GM19467 (cell line): ENCODE data around the gene MOV10L1.
A peak's percentile ranks its signal among the peaks of the same experiment; 100 is the strongest.
"Not testable (repeated sequence)": the region's sequence is repeated elsewhere in the genome, so short reads cannot be mapped to it uniquely, and the experiment has no call there.

Experiments
- ATAC-seq: cut with Tn5 transposase; IDR thresholded peaks from one replicate; pipeline ENCODE4 v1.9.1; 2021; ENCODE audit warnings: mild to moderate bottlenecking, moderate library complexity; ENCODE audit not compliant: unreplicated experiment

Gene MOV10L1

DNA sequence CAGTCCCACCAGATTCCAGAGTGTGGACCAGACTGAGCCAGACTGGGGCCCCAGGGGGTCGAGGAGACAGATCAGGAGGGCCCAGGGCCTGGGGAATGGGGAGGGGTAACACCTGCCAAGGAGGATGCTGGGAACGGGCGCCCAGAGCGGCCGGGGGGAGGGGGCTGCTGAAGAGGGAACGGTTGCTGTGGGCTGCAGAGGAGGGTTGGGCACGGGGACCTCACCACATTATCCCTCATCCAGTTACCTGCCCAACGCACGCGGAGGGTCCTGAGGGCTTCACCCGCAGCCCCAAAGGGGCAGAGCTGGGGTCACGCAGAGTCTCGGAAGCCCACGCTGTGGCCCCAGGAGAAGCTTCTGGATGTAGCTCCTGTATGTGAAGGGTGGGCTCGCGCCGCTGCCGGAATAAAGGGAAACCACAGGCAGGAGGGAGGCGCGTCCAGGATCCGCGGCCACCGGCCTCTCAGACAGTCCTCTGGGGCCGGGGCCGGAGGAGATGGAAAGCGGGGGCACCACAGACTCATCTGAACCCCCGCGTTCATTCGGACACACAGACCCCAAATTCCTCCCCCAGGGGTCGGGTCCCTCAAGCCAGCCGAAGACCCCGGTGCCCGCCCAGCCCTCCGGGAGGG lies 110.1 kb downstream of the MOV10L1 start:
- ATAC-seq = peak; percentile 3

DNA sequence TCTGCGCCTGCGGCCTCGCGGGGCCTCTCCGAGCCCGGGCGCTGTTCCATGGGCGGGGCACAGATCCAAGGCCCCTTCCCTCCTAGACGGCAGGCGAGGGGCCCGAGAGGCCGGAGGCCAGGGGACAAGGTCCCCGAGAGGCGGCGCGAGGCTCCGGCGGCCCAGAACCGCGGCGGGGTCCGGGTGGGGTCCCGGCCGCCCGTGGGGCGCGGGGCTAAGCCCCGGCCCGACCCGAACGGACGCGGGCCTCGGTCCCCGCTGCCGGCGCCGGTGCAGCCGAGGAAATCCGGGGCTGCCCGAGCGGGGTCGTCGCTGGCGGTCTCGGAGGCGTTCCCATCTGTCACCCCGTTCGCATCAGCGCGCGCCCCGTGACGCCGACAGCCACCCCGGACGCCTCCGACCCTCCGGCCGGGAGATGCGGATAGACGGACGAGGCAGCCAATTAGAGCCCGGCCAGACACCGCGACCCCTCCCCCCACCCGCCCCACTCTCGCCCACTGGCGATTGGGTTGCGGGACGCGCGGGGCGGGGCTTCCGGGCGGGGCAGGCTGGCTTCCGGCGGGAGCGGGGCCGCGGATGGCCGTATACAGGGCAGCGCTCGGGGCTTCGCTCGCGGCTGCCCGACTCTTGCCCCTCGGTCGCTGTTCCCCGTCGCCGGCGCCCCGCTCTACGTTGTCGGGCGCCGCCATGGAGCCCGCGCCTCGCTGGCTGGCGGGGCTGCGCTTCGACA lies 110.8 kb downstream of the MOV10L1 start, which contains the start of gene SELENOO:
TSS of gene SELENOO (plus strand) at position 551 of the 730 bp plus-strand sequence. CDS start at position 577, 26 bp downstream.
- ATAC-seq = peak; percentile 57

DNA sequence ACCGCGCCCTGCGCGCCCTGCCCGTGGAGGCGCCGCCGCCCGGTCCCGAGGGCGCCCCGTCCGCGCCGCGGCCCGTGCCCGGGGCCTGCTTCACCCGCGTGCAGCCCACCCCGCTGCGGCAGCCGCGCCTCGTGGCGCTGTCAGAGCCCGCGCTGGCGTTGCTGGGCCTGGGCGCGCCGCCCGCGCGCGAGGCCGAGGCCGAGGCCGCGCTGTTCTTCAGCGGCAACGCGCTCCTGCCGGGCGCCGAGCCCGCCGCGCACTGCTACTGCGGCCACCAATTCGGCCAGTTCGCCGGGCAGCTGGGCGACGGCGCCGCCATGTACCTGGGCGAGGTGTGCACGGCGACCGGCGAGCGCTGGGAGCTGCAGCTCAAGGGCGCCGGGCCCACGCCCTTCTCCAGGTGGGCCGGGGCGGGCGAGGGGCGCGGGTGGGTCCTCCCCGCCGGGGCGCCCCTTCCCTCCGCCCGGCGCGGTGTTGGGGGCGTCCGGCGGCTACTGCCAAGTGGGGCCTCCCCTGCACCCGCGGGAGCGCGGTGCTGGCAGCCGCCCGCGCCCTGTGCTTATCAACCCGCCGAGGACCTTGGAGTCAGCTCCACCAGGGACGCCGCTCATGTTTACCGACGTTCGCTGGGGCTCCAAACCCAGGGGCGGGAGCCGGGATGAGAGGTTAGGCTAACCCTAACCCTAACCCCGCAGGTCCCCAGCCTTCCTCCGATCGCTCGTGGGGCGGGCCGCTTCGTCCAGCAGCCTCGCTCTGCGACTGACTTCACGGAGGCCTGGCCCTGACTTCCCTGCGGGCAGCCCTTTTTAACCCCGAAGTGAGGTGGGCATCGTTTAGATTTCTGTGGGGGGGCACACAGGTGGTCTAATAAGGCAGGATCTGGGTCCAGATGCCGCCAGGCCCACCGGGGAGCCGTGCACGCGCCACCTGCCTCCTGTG lies 111.7 kb downstream of the MOV10L1 start:
- peak; percentile 22 for ATAC-seq

DNA sequence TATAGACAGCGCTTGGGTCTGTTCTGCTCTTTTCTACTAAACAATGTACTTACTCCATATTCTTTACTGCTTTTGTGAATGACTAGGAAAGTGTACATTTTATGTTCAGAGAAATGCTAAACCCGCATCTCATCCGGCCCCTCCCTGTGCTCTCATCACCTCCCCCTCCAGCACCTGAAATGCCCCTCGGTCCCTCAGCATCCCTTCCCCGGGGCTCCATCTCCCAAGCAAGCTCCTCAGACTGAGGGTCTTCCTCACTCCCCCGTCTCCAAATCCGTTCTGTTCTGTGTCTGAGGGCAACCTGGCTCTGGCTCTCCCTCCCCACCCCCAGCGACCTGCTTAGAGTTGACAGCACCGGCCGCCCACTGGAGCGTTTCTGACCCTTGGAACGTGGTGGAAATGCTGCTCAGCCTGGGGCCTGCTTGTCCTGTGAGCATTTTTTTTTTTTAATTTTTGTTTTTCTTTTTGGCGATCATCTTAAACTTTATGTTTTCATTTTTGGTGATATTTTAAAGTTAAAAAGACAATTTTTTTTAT lies 112.4 kb downstream of the MOV10L1 start:
- no peak for ATAC-seq

DNA sequence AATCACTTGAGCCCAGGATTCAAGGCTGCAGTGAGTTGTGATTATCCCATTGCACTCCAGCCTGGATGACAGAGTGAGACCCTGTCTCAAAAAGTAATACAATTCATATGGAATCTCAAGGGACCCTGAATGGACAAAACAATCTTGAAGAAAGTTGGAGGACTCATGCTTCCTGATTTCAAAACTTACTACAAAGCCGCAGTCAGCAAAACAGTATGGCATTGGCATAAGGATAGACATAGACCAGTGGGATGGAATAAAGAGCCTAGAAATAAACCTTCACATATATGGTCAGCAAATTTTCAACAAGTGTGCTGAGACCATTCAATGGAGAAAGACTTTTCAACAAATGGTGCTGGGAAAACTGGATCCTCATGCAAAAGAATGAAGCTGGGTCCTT lies 113.5 kb downstream of the MOV10L1 start:
- ATAC-seq = no peak

DNA sequence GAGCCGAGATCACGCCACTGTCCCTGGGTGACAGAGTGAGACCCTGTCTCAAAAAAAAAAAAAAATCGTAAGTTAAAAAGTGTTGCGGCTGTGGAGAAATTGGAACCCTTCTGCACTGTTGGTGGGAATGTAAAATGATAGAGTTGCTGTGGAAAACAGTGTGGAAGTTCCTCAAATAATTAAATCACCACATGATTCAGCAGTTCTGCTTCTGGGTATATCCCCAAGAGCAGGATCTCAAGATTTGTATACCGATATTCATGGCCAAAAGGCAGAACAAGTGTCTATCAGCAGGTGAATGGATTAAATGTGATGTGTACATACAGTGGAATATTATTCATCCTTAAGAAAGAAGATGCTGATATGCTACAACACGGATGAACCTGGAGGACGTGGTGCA lies 114.8 kb downstream of the MOV10L1 start:
- ATAC-seq = no peak

DNA sequence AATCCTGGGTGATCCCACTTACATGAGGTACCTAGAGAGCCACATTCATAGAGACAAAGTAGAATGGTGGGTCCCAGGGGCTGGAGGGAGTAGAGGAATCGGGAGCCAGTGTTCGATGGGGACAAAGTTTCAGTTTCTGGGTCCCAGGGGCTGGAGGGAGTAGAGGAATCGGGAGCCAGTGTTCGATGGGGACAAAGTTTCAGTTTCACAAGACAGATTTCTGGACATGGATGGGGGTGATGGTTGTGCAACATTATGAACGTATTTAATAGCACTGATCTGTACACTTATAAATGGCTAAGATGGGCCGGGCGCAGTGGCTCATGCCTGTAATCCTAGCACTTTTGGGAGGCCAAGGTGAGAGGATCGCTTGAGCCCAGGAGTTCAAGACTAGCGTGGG lies 115.2 kb downstream of the MOV10L1 start:
- not testable (repeated sequence) for ATAC-seq

DNA sequence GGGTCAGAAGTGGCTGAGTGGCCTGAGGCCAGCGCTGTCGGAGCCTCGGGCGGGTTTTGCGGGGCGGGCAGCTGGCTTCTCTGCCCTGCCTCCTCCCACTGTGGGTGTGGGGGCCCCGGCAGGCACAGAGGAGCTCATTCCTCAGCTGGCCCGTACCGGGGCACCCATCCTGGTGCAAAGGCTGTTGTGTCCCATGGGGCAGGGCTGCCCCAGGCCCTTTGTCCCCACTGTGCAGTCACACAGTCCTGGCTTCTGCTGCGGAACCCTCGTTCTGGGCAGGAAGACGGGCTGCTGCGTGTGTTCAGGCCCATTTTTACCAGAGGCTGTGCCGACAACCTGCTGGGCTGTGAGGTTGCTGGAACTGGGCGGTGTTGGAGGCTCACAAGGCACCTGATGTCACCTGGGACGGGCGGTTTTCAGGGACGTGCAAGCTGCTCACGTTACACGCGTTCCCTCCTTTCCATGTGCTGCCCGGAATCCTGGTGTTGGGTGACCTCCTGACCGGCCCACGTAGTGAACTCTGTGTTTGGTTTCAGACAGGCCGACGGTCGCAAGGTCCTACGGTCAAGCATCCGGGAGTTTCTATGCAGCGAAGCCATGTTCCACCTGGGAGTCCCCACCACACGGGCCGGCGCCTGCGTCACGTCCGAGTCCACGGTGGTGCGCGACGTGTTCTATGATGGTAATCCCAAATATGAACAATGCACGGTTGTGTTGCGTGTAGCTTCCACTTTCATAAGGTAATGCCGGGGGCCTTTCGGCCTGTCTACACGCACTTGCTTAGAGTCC lies 116.2 kb downstream of the MOV10L1 start:
- no peak for ATAC-seq

DNA sequence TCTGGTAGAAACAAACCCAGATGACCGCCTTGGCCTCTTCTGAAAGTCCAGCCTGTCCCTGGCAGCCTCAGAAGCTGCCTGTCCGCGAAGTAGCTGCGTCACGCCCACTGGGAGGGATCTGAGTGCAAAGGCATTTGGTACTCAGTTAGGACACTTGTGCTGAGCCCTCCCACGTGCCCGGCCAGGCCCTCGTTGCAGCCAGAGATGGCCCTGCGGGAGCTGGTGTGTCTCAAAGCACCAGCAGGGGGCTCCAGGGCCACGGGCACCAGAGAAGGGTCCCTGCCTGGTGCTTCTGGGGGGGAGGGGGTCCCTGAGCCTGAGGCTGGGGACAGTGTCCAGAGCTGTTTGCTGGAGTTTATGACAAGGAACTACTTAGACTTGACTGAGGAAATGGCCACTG lies 116.8 kb downstream of the MOV10L1 start:
- ATAC-seq = no peak

DNA sequence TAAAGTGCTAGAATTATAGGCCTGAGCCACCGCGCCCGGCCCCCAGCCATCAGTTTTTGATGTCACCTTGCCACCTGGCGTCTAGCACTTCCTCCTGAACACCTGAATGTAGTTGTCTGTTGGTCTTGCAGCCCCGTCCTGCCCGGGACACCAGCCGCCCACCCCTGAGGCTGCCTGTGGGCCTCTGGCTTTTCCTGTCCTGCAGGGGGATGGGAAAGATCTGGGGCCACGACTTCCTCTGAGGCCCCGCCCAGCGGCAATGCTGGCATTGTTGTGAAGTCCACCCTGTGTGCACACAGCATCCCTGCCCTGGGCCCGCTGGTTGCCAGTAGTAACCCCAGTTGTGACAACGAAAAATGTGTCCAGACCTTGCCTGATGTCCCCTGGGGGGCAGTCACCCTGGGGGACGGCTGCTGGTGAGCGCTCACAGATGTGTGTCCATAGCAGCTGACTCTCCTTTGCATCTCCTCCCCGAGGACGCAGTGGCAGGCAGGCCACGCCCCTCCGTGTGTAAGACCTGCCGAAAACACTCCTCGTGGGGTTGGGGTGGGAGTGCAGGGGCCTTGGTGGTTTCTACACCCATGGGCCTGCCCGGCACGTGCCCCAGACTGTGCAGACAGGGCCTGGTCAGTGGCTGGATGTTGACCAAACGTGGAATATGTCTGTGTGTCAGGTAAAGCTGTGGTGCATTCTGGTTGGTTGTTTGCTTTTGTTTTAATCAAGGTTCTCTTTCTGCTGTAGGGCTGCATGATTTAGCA lies 117.8 kb downstream of the MOV10L1 start:
- no peak for ATAC-seq

DNA sequence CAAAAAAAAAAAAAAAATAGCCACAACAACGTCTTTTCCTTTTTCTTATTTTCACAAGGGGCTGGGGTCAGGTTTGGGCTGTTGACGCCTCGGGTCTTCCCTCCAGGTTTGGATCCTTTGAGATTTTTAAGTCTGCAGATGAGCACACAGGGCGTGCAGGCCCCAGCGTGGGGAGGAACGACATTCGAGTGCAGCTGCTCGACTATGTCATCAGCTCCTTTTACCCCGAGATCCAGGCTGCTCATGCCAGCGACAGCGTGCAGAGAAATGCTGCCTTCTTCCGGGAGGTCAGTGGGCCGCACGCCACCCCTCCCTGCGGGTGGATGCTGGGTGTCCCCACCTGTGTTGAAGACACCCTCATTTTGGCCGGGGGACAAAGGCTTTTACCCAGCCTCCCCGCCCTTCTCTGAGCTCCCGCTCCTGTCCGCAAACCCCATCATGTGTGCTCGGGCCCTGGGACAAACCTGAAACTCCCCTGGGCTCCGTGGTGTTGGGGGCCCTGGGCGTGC lies 118.7 kb downstream of the MOV10L1 start:
- ATAC-seq = no peak

DNA sequence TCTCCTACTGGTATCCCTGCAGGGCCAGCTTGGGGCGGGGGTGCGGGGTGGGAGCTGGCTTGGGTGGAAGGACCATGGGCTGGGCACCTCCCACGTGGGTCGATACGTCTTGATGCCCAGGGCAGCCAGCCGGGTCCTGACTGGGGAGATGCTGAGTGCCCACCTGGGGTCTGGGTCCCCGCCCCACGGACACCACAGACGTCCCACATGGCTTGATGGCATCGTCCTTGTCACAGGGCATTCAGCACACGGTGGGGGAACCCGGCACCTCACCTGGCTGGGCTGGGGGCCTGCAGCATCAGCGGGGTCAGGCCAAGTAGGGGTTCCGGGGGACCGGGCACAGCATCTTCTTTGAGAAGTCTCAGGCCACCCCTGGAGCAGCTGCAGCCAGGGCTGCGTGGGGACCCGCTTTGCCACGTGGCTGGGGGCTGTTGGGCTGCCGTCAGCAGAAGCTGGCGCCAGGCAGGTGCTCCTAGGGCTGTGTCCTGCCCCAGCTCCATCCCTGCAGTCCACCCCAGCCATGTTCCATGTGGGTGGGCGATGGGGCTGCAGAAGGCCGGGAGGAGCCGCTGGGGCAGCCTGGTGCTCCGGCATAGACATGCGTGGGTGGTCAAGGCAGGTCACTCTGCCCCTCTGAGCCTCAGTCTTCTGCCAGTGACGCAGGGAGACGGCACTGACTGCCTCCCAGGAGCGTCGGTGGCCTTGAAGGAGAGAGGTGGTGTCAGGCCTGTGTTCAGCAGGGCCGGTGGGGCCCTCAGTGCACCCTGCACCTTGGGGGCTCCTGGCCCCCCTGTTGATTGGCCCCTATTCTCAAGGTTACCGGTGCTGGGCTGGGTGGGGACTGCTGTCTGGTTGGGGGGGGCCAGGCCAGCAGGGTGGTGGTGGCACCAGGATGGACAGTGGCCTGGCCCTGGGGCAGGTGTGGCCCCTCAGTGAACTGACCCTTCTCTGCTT lies 119.4 kb downstream of the MOV10L1 start:
- ATAC-seq = no peak

DNA sequence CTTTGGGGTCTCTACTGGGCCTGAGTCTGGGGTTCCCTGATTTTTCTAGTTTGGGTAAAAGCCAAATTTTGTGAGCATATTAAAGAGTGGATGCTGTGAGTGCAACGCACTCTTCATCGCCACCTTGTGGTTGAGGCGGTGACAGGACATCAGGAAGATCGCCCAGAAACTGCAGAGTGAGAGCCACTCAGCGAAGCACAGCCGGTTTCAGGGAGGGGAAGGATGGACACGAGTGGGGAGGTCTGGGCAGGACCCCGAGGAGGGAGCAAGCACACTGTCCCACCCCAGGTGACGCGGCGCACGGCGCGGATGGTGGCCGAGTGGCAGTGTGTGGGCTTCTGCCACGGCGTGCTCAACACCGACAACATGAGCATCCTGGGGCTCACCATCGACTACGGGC lies 120.1 kb downstream of the MOV10L1 start:
- no peak for ATAC-seq

DNA sequence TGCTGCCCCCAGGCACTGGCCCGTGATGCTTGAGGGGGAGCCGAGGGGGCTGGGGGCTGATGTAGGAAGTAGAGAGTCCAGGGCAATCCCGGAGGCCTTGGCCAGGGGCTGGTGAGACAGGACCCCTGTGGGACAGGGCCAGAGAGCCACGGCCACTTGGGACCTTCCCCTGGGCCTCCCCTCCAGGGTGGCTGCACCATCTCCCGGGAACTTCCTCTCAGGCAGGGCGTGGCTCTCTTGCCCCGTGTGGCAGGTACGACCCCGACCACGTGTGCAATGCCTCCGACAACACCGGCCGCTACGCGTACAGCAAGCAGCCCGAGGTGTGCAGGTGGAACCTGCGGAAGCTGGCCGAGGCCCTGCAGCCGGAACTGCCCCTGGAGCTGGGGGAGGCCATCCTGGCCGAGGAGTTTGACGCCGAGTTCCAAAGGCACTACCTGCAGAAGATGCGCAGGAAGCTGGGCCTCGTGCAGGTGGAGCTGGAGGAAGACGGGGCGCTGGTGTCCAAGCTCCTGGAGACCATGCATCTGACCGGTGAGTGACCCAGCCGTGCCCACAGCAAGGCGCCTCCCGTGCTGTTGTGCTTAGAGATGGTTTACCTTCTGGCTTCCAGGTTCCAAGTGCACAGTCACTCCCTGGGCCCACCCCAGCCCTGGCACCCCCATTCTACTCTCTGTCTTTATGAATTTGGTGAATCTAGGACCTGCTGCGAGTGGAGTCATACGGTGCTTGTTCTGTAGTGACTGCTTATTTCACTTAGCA lies 120.8 kb downstream of the MOV10L1 start:
- no peak for ATAC-seq

DNA sequence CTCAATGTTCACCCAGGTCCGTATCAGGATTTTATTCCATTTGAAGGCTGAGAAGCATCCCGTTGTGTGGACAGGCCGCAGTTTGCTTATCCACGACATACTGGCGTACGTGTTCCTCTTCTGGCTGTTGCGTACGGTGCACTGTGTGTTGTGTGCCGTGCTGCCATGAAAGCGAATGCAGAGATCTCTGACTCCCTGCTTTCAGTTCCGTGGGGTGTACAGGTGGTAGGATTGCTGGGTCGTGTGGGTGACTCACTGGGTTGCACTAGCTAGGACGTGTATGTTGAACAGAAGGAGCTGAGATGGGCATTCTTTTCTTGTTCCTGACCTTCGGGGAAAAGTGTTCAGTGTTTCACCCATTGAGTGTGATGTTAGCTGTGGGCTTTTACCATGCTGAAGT lies 121.3 kb downstream of the MOV10L1 start:
- no peak for ATAC-seq
